Tibial artery (tissue), 4 donors: ENCODE results near the gene GAK.
A peak's percentile ranks its signal among the peaks of the same experiment; 100 is the strongest.

Experiments
- DNase-seq, 2 donors: peaks; one replicate each; pipeline ENCODE4 v3.0.0-alpha.2; 2019
- H3K27ac ChIP-seq, 2 donors: fragments of 200-600 bp; sonication (generic) in 1 of 2; 1 replicate in 1 of 2; 2 replicates in 1 of 2; pipeline ENCODE4 v1.5.1; 2018 to 2019; ENCODE audit warnings: mild to moderate bottlenecking in 1 of 2
- H3K27me3 ChIP-seq, 2 donors: fragments of 200-600 bp; sonication (generic) in 1 of 2; one replicate each; pipeline versions ENCODE4 v1.5.1 to v1.6.0; 2016 to 2019
- H3K36me3 ChIP-seq, 3 donors: fragments of 200-600 bp; sonication (generic) in 2 of 3; one replicate each; pipeline ENCODE4 v1.5.1; 2016 to 2019; ENCODE audit warnings: mild to moderate bottlenecking in 2 of 3
- H3K4me1 ChIP-seq, 4 donors: fragments of 200-600 bp; sonication (generic) in 2 of 4; 1 replicate in 3 of 4; 2 replicates in 1 of 4; pipeline ENCODE4 v1.5.1; 2016 to 2019
- H3K4me3 ChIP-seq, 2 donors: fragments of 200-600 bp; sonication (generic) in 1 of 2; 1 replicate in 1 of 2; 2 replicates in 1 of 2; pipeline ENCODE4 v1.5.1; 2018 to 2019; ENCODE audit warnings: mild to moderate bottlenecking in 2 of 2
- H3K9me3 ChIP-seq, 3 donors: fragments of 200-600 bp; sonication (generic) in 1 of 3; one replicate each; pipeline ENCODE4 v1.5.1; 2016 to 2019
- CTCF ChIP-seq, 2 experiments: fragments of 200-600 bp in 1 of 2; fragments of 450-650 bp in 1 of 2; IDR thresholded peaks; one replicate each; pipeline ENCODE4 v1.5.1; 2017 to 2019; ENCODE audit warnings: antibody characterized with exemption in 2 of 2, mild to moderate bottlenecking in 1 of 2, moderate library complexity in 1 of 2
- intact Hi-C: fragments of 100-400 bp; cut with DNase I; formaldehyde crosslinking; loops from one replicate; pipeline ENCODE4 v1.15.0; 2023; ENCODE audit warnings: low total_unique reads

Gene GAK

GRCh38 chr4:965048-965765, 33.1 kb upstream of the GAK start:
- no peak for DNase-seq
- H3K9me3 ChIP-seq = no peaks in the 10 kb centered on the region
- H3K4me1 ChIP-seq = peaks cover 0 to 14% (median 8%) of the 10 kb centered on the region in 4 donors
- H3K27me3 ChIP-seq = peaks cover 0 to 7% of the 10 kb centered on the region in 2 donors
- intact Hi-C loops = no loop called here
- no peak overlapping the region for H3K27ac ChIP-seq
- H3K4me3 ChIP-seq = no peak overlapping the region
- no peak for TF ChIP-seq CTCF (IDR thresholded peaks at IDR 0.05)
- H3K36me3 ChIP-seq = peaks cover 4 to 72% (median 51%) of the 10 kb centered on the region in 3 donors

- Histone ChIP-seq H3K27me3 (peaks cover 0 to 7% of the 10 kb centered on the region in 2 donors), H3K4me3 (no peak overlapping the region), H3K36me3 (peaks cover 4 to 79% (median 51%) of the 10 kb centered on the region in 3 donors), H3K27ac (no peak overlapping the region), H3K4me1 (peaks cover 0 to 14% (median 8%) of the 10 kb centered on the region in 4 donors), H3K9me3 (no peaks in the 10 kb centered on the region)
- intact Hi-C loops = no loop called here
- peak in 1 of 2 donors; percentile 62 for DNase-seq
- TF ChIP-seq CTCF (IDR thresholded peaks at IDR 0.05) = no peak
These were observed 32.4 kb upstream of the GAK start for GRCh38 chr4:964346-965025.

- no peak overlapping the region for H3K27ac ChIP-seq
- intact Hi-C loops = no loop called here
- H3K27me3 ChIP-seq = peaks cover 0 to 7% of the 10 kb centered on the region in 2 donors
- peak in 1 of 2 donors; percentile 61 for DNase-seq
- H3K9me3 ChIP-seq = no peaks in the 10 kb centered on the region
- peaks cover 0 to 12% (median 7%) of the 10 kb centered on the region in 4 donors for H3K4me1 ChIP-seq
- no peak for TF ChIP-seq CTCF (IDR thresholded peaks at IDR 0.05)
- H3K36me3 ChIP-seq = peaks cover 4 to 89% (median 54%) of the 10 kb centered on the region in 3 donors
- no peak overlapping the region for H3K4me3 ChIP-seq
These were observed 31.4 kb upstream of the GAK start for GRCh38 chr4:963276-964225.

- intact Hi-C loops = no loop called here
- peaks cover 0 to 2% (median under 1%) of the 10 kb centered on the region in 4 donors for H3K4me1 ChIP-seq
- TF ChIP-seq CTCF (IDR thresholded peaks at IDR 0.05) = no peak
- H3K4me3 ChIP-seq = no peak overlapping the region
- no peaks in the 10 kb centered on the region for H3K9me3 ChIP-seq
- no peaks in the 10 kb centered on the region for H3K27me3 ChIP-seq
- no peak overlapping the region for H3K27ac ChIP-seq
- H3K36me3 ChIP-seq = peaks cover 4 to 97% (median 61%) of the 10 kb centered on the region in 3 donors
- DNase-seq = peak in 1 of 2 donors; percentile 63
These were observed 30.4 kb upstream of the GAK start for GRCh38 chr4:962231-963208.
